Occipital lobe (tissue), 2 donors: Measurements from ENCODE around the gene TRPV6. TPM values are rescaled to one million over a fixed set of nuclear protein-coding genes. Genes with fewer than 3 reads are reported as not detected.

ENCODE experiments used
- DNase-seq: peaks from one replicate; lab custom pipeline; 2025; lab: John Stamatoyannopoulos, UW
- total RNA-seq: library from RNA; depleted of rRNA; stranded (reverse); fragments of >200 nt; gene quantifications from one replicate; pipeline ENCODE4 v1.2.3, GENCODE V29; 2014

Gene TRPV6
- total RNA-seq, 1 donor from 2014 or later, result under 0.01 TPM

DNA sequence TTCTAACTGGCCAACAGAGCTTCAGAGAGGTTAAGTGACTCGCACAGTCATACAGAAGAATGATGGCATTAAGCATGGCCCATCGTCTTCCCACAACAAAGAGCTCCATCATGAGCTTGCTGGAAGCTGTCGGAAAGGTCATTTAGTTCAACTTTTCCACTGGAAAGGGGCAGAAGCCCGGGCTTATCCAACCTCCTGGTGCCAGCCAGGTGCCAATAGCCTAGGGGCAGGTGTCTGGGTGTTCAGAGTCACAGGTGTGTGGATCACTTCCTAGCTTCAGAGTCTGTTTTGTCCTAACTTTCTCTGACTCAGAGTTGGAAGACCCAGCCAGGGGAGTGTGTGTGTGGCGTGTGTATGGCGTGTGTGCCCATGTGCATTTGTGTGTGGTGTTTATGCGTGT lies 1.3 kb upstream of the TRPV6 start:
- no peak for DNase-seq

DNA sequence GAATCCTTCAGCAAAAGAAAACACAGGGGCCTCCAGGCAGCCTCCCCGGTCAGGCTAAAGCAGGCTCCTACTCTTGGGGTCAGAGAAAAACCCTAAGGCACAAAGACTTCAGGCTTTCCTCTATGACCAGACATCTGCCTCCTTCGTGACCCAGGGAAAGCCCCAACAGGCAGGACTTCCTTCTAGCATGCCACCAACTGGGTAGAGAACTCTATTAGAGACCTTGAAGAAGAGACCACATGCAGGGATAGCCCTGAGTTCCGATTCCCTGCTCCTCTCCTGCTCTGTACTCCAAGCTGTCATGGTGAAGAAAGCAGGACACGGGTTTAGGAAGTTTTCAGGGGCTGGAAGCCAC lies 1.3 kb downstream of the TRPV6 start:
- no peak for DNase-seq

DNA sequence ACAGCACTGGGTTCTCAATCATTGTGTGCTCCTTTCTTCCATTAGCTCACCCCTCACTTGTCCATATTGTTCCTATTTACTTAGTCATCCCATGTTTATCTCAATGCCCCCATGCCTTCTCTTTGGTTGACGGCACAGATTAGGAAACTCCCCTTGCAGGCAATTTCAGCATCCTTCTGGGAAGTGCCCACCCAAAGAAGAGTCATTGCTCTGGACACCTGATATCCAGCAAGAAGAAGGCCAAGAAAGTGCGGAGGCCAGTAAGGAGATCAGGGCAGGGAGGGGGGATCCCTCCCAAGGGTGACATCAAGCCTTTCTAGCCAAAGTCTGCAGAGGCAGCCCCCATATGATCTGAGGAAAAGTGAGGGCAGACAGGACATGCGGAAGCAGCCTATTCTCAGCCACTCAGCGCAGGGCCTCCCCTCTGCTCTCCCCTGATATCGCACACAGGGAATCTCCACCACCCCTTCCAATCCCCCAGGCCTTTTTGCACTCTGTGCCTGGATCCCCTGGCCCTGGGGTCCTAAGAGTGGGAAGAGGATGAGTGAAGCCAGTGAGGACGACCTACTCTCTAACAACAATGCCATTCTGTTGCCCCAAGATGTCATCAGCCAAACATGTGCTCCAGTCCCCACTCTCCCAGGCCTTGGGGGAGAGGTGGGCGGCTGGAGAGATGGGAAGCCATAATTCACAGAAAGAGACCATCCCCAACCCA lies 1.8 kb downstream of the TRPV6 start:
- DNase-seq, result no peak

DNA sequence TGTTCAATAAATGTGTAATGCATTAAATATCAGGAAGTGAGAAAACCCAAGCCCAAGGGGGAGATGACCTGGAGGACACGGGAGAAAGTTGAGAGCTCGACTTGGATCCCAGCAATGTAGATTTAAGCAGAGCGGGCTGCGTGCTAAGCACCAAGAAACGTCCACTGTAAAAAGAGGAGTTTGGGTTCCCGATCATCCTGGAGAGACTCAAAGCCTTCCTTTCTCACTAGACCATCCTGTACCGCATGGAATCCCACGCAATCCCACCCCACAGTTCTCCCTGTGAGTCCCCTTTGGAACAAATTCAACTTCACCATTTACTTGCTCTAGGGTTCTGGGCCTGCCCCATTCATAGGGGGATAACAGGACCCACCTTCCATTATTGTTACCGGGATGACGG lies 2.4 kb downstream of the TRPV6 start:
- no peak for DNase-seq

DNA sequence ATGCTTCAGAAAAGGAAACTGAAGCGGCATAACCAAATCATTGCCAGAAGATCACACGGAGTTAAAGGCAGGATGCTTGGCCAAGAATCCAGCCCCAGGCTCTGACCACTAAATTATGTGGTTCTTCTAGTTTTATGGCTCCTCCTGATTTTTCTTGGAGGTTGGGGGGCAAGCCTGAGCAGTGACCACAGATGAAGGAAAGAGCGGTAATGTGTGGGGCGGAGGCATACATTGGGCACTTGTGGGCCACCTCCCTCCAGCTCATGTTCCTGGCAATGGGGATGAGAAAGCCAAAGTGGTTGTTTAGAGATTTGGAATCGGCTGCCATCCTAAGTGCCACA lies 3.2 kb downstream of the TRPV6 start:
- DNase-seq, result no peak

DNA sequence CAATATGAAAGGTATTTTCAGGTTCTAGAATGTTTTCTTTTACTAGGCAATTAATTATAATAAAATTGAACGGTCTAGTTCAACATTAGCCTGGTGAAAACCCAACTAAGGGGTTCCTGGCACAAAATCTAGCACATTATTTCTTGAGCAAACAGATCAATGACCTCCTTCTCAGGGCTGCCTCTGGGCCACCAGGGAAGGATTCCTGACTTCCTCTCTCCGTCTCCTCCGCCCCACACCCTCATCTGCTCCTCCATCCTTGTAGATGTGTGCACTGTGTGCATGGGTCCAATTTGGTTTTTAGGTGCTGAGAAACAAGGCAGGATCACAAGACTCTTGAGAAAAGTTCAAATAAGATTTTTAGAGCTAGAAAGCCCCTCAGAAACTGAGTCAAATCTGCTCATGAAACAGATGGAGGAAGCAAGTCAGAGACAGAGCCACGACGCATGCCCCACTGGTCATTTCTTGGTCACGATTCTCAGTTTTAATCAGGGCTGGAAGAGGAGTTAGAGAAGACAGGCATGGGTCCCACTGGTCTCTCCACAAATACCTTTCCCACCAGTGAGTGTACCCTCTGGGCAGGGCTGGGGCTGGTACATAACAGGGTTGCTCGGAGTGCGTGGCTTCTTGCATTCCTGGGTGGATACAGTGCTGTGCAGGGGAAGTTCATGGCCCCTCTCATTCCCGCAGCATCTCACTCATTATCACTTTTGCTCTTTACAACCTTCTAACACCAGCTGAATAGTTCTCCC lies 3.8 kb downstream of the TRPV6 start:
- DNase-seq, result no peak

DNA sequence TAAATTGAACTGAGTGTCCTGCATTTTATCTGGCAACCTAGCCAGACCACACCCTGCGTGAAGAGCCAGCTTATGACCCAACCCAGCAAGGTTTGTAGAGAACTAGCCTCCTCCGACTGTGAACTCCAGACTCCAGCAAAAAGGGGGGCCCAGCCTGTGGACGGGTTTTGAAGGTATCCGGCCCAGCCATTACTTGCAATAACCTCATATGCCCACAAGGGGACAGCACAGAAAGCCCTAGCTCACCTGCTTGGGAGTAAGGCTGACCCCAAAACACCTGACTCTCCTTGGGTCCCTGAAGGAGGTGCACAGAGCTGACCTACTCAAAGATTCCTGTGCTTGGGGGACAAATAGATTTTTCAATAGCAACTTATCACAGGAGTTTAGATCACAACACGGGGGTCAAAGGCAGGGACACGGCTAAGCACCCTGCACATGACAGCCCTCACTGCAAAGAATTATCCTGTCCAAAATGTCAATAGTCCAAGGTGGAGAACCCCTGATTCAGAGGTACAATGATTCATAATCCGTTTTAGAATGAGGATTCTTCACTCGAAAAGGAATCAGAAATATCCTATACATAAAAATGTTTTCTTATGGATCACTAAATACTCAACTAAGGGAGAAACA lies 4.6 kb downstream of the TRPV6 start:
- no peak for DNase-seq

DNA sequence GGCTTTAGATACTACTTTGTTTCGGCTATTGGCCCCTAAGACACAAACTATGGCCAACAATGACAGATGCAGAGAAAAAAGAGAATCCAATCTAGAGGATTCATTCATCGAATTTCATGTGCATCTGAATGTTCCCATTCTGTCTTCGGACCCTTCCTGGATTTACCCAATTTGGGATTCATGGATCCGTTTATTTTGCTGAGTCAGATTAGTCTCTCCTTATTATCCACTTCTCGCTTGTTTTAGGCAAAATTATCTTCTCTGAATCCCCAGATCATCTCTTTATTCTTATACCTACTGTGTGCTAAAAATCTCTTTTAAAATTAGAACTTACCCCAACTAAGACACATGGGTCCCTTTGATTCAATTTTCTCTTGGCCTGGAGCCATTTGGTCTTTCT lies 6.5 kb downstream of the TRPV6 start:
- DNase-seq, result no peak

DNA sequence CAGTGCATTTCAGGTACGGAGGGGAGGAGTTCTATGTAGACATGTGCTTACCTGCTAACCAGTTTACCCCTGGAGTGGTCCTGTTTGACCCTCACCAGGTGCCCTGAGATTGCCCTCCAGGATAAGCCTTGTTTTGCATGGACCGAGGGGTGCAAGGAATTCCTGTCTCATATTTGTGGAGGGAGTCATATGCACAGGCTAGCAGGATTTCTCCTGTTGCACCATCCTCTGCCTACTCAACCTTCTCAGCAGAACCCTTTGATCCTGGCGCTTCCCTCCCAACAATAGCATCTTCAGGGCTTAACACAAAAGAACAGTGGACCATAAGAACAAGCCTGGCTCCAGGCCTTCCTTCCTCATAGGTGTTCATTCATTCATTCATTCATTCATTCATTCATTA lies 7.2 kb downstream of the TRPV6 start:
- no peak for DNase-seq

DNA sequence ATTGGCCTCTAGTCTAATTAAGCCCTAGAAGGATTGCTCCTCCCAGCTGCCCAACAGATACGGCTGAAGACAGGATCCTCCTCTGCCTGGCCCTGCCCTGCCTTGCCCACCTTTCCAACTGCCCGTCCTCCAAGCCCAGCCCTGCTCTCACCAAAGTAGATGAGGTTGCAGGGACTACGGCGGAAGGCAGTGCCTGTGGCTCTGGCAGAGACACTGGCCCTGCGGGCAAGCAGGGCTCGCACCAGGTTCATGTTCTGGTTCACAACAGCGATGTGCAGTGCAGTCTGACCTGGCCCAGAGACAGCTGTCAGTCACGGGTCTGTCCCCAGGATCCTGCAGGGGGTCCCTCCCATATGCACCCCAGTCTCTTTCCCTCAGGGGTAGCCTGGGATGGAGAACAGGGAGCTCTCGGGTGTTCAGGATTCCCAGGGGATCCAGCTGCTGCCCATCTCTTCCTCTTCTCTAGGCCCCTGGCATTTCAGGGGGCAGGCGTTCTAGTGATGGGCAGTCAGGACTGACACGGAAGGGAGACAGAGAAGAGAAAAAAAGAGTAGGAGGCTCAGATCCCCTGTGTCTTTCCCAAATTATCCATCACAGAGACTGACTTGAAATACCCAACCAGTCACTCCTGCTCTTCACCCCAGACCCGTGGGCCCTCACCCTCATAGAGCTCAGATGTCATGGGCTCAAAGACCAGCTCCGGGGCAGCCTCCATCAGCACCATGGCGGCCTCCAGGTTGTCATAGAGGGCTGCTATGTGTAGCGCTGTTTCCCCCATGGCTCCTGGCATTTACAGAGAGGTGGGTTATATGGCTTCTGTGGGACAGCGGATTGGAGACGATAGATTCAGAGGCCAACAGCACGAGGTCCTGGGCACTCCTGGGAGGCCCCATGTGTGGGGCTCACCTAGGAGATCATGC lies 8.3 kb downstream of the TRPV6 start:
- no peak for DNase-seq

DNA sequence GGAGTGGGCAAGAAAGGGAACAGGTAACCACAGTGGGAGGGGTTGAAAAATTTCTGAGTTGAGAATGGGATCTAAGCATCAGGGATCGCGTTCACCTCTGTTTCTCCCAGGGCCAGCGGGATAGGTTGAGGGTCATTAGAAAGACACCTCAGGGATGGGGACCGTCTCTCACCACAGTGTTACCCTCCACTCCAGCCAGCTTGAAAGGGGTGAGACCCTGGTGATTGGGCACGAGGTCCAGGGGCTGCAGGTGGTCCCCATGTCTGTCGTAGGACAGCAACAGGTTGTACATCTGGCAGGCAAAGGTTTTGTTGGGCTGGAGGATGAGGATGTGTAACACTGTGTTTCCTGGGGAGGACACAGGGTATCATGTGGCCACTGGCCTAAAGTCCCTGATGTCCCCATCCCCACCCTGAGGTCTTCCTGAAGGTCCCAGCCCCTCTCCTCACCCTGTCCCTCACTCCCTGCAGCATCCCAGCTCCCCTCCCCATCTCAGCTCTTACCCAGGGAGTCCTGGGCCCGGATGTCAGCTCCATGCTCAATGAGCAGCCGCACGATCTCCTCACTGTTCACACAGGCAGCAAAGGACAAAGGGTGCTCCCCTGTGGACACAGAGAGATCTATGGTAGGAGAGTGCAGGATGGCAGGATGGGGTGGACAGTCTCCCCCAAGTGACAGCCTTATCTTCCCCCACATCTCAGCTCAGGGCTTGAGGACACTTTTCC lies 9.1 kb downstream of the TRPV6 start:
- DNase-seq, result no peak

DNA sequence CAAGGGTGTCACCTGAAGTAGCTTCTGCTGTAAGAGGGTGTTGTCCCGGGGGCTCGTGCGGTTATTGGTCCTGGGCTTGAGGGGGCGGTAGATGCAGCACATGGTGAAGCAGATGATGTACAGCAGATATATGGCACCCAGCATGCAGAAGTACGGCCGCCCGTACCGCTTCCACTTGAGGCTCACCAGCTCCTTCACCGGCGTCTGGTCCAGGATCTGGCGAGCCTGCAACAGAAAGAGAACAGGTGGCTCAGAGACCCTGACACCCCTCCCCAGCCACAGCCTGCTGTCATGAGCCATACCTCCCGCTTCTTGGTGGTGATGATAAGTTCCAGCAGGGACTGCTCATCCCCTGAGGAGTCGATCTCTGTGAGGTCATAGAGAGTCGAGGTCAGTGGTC lies 10.1 kb downstream of the TRPV6 start:
- DNase-seq, result no peak

DNA sequence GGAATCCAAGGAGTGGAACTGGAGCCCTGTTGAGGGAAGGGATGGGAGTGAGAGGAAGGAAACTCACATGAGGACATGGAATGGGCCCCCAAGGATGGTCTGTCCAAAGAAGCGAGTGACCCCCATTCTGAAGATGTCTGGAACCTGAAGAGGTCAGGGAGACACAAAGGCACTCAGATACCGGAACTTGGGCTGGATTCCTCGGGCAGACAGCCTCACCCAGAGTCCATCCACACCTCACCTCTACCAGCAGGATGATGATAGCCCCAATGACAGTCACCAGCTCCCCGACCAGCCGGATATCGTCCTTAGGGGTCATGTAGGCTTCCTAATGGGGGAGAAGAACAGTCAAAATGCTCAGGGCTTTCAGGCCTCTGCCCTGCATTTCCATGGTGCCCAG lies 10.7 kb downstream of the TRPV6 start:
- no peak for DNase-seq

DNA sequence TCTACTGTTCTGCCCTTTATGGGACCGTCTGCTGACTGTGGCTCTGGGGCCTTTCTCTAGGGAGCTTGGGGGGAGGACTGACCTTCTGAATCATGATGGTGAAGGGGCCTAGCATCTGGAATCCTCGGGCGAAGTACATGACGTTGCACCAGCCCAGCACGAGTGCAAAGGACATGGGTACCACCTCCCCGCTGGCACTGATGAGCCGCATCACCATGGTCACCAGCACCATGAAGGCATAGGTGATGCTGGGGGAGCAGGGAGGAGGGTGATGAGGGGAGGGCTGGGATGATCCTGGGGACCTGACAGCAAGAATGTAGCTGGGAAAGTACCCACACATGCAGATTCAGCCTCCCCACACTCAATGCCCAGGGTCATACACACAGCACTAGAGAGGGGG lies 11.1 kb downstream of the TRPV6 start:
- DNase-seq, result no peak

DNA sequence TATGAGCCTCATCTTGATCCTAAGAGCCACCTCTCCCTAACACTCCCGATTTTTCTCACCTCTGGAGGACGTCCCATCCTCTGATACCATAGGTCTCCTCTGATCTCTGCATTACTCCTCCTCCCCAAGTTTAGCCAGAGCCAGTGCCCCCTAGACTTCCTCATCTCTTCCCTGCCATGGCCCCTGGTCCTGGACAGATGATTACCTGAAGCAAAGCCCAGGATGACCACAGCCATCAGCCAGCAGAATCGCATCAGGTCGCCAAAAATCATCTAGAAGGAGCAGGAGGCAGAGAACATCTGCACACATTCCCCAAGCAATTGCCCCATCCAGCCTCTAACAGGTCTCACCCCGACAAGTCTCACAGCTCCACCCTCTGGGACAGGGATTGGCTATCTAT lies 11.7 kb downstream of the TRPV6 start:
- DNase-seq, result no peak

DNA sequence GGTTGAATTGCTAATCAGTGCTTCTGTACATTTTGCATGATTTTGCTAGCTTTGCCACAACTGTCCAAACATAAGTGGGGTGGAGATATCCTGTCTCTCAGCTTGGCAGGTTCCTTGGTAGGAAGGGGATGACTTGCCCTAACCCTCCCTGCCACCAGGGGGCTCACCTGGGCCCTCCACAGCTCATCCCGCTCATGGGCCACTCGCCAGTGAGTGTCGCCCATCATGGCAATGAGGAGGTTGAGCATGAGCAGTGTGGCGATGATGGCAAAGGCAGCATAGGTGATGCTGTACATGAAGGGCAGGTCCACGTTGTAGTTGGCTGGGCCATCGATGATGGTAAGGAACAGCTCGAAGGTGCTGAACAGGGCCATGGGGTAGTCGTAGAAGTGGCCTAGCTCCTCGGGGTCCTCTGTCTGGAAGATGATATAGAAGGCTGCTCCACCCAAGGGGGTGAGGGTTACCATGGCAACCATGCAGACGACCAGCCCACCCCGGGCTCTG lies 12.2 kb downstream of the TRPV6 start:
- DNase-seq, result no peak

DNA sequence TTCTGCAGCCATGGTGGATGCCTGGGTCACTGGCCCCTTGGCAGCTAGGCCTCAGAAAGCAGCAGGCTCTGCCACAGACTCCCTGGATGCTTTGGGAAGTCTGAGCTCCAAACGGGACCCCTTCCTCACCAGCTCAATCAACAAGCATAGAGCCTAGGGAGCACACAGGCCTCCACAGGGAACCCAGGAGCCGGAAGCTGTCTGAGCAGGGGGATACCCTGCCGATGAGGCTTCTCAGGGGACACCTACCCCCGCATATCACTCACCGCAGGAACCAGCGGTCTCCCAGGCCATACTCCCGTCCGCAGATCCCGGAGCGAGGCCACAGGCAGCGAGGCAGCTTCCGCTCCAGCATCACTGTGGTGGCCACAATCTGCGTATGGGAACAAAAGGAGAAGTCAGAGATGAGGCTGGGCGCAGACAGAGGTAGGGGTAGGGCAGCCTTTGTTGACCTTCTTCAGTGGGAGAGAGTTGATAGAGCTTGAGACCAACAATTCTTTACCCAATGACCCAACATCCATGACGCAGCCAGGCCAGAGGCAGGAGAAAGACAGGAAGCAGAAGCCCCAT lies 13.4 kb downstream of the TRPV6 start:
- no peak for DNase-seq

DNA sequence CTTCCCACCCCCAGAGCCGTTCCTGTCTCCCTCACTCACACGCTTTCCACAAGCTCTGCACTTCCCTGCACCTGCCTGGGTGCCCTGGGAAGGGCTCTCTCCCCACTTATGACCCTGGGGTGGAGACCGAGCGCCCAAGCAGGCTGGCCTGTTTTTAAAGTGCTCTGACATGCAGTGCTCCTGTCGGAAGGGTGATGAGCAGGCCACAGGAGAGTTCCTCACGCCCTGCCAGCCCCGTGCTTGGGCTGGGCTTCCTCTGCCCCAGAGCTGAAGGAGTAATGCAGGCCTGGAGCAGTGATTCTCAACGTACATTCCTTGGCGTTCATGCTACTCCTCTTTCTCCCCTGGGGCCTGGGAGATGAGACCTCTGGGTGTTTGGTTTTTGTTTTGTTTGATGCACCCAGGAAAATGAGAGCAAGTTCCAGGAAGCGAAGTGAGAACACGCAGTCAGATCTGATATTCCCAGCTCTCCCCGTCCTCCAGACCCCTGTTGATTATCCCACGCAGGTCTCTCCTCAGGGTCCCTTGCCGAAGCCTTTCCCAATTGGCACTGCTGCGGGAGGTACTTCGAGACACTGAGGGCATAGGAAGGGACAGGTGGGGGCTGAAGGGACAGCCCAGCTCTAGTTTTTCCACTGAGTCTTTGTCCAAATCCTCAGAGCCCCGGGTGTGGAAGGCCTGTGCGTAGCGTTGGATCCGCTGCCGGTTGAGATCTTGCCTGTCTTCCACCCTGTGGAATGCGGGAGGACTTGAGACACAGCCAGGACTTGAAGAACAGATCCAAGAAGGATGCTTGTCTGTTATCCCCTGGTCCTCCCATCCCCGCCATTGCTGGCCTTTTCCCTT lies 14.1 kb downstream of the TRPV6 start:
- DNase-seq, result no peak

DNA sequence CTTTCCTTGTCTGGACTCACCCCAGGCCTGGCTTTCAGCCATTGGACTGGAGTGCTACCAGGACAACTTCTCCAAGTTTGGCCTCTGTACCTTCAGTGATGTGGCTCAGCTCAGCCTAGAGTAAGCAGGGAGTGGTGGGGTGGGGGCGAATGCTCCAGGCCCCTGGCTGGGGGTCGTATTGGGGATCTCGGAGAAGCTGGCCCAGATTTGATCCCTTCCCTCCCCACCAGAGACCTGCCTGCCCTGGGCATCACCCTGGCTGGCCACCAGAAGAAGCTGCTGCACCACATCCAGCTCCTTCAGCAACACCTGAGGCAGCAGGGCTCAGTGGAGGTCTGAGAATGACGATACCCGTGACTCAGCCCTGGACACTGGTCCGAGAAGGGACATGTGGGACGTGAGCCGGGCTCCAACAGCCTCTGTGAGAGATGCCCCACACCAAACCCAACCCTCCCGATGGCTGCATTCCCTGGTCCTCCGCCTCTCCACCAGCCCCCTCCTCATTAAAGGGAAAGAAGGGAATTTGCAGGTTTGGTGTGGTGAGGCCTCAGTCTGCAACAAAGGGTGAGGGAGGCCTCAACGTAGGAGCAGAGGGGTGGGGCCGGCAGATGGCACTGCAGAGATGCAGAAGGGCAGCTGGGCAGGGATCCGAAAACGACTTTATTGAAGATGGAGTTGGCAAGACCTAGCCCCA lies 14.8 kb downstream of the TRPV6 start:
- DNase-seq, result no peak
